Gastroesophageal sphincter (tissue), 3 donors: ENCODE results near the gene ITGA5.

Experiments
- CTCF ChIP-seq, 4 experiments: fragments of 200-600 bp in 2 of 4; fragments of 450-650 bp in 2 of 4; sonication (generic) in 1 of 4; IDR thresholded peaks; one replicate each; pipeline ENCODE4 v1.5.1; 2017 to 2019; ENCODE audit warnings: antibody characterized with exemption in 4 of 4, mild to moderate bottlenecking in 2 of 4, moderate library complexity in 2 of 4
- EP300 ChIP-seq: sonication (generic); formaldehyde crosslinking; IDR thresholded peaks from one replicate; pipeline ENCODE4 v1.6.1; 2017; ENCODE audit warnings: antibody characterized with exemption, mild to moderate bottlenecking

GRCh38 chr12:54455760-54456469 is 36.8 kb upstream of the ITGA5 start:
- no peak for TF ChIP-seq CTCF (IDR thresholded peaks at IDR 0.05)
- no peak for TF ChIP-seq EP300
